Lower leg skin (tissue), 4 donors: ENCODE results near the gene TAGLN2. TPM values are rescaled to one million over a fixed set of nuclear protein-coding genes. Genes with fewer than 3 reads are reported as not detected.

ENCODE experiments used
- DNase-seq, 2 donors: peaks; one replicate each; pipeline ENCODE4 v3.0.0-alpha.2; 2019; ENCODE audit warnings: low spot score in 2 of 2
- H3K4me3 ChIP-seq: fragments of 200-600 bp; sonication (generic); 2 replicates; pipeline ENCODE4 v1.5.1; 2017; ENCODE audit warnings: mild to moderate bottlenecking, low read depth; ENCODE audit not compliant: poor library complexity, severe bottlenecking
- CTCF ChIP-seq, 3 donors: fragments of 450-650 bp; IDR thresholded peaks; one replicate each; pipeline ENCODE4 v1.5.1; 2016; ENCODE audit warnings: antibody characterized with exemption in 3 of 3, mild to moderate bottlenecking in 3 of 3, moderate library complexity in 2 of 3
- POLR2A ChIP-seq, 2 donors: fragments of 450-650 bp; IDR thresholded peaks; one replicate each; pipeline ENCODE4 v1.6.1; 2016 to 2017; ENCODE audit warnings: antibody characterized with exemption in 2 of 2, mild to moderate bottlenecking in 1 of 2, moderate library complexity in 1 of 2
- WGBS, 2 donors: methylation state at CpG; one replicate each; pipeline ENCODE4 v1.1.5; 2018; 5-methylcytosine and 5-hydroxymethylcytosine counted together
- intact Hi-C: fragments of 100-400 bp; cut with DNase I; formaldehyde crosslinking; loops from one replicate; pipeline ENCODE4 v1.15.0; 2023; ENCODE audit warnings: low total_unique reads
- total RNA-seq, 4 donors: library from RNA; depleted of rRNA; stranded (reverse); fragments of >200 nt; gene quantifications; one replicate each; pipeline ENCODE4 v1.1.0, GENCODE V29; 2016

Gene TAGLN2
- total RNA-seq, 4 donors from 2014 or later: 244 to 413 (median 306) TPM

- WGBS, 2 donors: 20 to 24% methylated on average over 7 to 8 of the region's 8 CpGs
- intact Hi-C loops: no loop called here
- H3K4me3 ChIP-seq: peak overlapping the region; percentile 15
- DNase-seq: no peak
- TF ChIP-seq POLR2A (IDR thresholded peaks at IDR 0.05): no peak
- no peak for TF ChIP-seq CTCF (IDR thresholded peaks at IDR 0.05)
Measured at GRCh38 chr1:159922511-159923202, 2.6 kb downstream of the TAGLN2 start.

DNA sequence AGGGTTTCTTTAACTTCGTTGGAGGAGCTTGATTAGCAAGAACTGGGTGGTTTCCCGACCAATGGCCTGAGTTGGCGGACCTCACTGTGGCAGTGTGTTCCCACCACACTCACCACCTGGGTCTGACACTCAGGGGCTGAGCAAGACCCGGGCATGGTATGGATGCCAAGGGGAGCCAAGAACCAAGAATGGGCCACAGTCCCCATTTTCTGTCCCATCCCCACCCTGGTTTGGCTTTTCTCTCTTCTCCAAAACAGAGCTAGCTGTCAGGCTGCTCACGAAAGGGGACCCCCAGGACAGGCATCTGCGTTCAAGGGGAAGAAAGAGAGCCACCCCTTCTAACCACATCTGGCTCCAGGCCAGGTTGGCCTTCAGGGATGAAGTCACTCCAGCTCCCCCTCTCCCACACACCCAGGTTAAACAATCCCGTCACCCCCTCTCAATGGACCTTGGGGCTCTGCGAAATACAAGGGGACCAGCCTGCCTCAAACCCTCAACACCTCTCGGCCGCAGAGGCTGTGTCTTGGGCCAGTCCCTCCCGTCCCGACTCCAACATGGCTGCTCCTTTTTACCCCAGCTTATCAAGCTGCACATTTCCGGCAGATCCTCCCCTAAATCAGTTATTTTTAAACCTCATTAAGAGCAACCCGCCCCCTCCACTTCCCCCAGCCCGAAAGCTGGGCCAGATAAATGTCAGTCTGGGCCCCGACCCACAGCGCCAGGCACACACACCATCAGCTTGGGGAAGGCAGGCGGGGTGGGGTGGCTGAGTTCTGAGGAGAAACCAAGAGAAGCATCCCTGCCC, 3.4 kb downstream of the TAGLN2 start:
- intact Hi-C loops: no loop called here
- no peak for TF ChIP-seq POLR2A (IDR thresholded peaks at IDR 0.05)
- no peak for TF ChIP-seq CTCF (IDR thresholded peaks at IDR 0.05)
- H3K4me3 ChIP-seq: no peak overlapping the region
- DNase-seq: no peak
- WGBS, 2 donors: 21 to 31% methylated on average over 18 of the region's 18 CpGs

GRCh38 chr1:159921251-159921650, 4.1 kb downstream of the TAGLN2 start:
- no peak for DNase-seq
- intact Hi-C loops: no loop called here
- WGBS, 2 donors: 30 to 38% methylated on average over 1 of the region's 1 CpG
- no peak overlapping the region for H3K4me3 ChIP-seq
- TF ChIP-seq POLR2A (IDR thresholded peaks at IDR 0.05): no peak
- no peak for TF ChIP-seq CTCF (IDR thresholded peaks at IDR 0.05)

- WGBS, 2 donors: 46 to 49% methylated on average over 1 of the region's 1 CpG
- no peak overlapping the region for H3K4me3 ChIP-seq
- TF ChIP-seq POLR2A (IDR thresholded peaks at IDR 0.05) (no peak), CTCF (IDR thresholded peaks at IDR 0.05) (no peak)
Measured at GRCh38 chr1:159920651-159921050, 4.7 kb downstream of the TAGLN2 start.

GRCh38 chr1:159920202-159920601, 5.1 kb downstream of the TAGLN2 start:
- H3K4me3 ChIP-seq: no peak overlapping the region
- 70 to 71% methylated on average over 10 of the region's 10 CpGs for WGBS, 2 donors
- intact Hi-C loops: no loop called here
- DNase-seq: no peak
- TF ChIP-seq CTCF (IDR thresholded peaks at IDR 0.05) (no peak), POLR2A (IDR thresholded peaks at IDR 0.05) (no peak)

More at GRCh38 chr1:159920651-159921050, 4.7 kb downstream of the TAGLN2 start:
- no peak for DNase-seq
- intact Hi-C loops: no loop called here
